ENCODE measurements around the gene ADCK2. TPM values are rescaled to one million over a fixed set of nuclear protein-coding genes. Genes with fewer than 3 reads are reported as not detected.
"Not testable (repeated sequence)": the region's sequence is repeated elsewhere in the genome, so short reads cannot be mapped to it uniquely, and the experiment has no call there.

ADCK2 gene
- total and polyA plus RNA-seq, 2 donors: 10.4 to 17.8 TPM

- 97% methylated on average over 2 of the region's 2 CpGs for WGBS
These were observed 61.4 kb downstream of the ADCK2 start for GRCh38 chr7:140734096-140734495.

GRCh38 chr7:140734729-140735128 is 62.0 kb downstream of the ADCK2 start:
- no peak for DNase-seq (ENCODE audit: low read depth in 6 of 9, low spot score in 9 of 9)
- H3K9me3 ChIP-seq (ENCODE audit: control insufficient read depth in 2 of 2, insufficient read depth in 1 of 2, low read length in 1 of 2): no peaks in the 10 kb centered on the region
- no peak overlapping the region for H3K4me3 ChIP-seq (ENCODE audit: low read length in 2 of 2)
- peaks cover 6 to 21% of the 10 kb centered on the region in 2 donors for H3K36me3 ChIP-seq (ENCODE audit: control insufficient read depth in 2 of 2, insufficient read depth in 2 of 2, low read length in 1 of 2)
- H3K27ac ChIP-seq (ENCODE audit: low read depth in 1 of 2, low read length in 1 of 2): no peak overlapping the region
- WGBS: 98% methylated on average over 2 of the region's 2 CpGs
- H3K4me1 ChIP-seq (ENCODE audit: control insufficient read depth in 2 of 2, insufficient read depth in 2 of 2, low read length in 2 of 2): no peaks in the 10 kb centered on the region
- no peaks in the 10 kb centered on the region for H3K27me3 ChIP-seq (ENCODE audit: control insufficient read depth in 2 of 2, insufficient read depth in 1 of 2, low read length in 1 of 2)

More at GRCh38 chr7:140734096-140734495, 61.4 kb downstream of the ADCK2 start:
- H3K4me3 ChIP-seq (ENCODE audit: low read length in 2 of 2): no peak overlapping the region
- DNase-seq (ENCODE audit: low read depth in 6 of 9, low spot score in 9 of 9): no peak
- H3K27me3 ChIP-seq (ENCODE audit: control insufficient read depth in 2 of 2, insufficient read depth in 1 of 2, low read length in 1 of 2): no peaks in the 10 kb centered on the region
- peaks cover 3 to 15% of the 10 kb centered on the region in 2 donors for H3K36me3 ChIP-seq (ENCODE audit: control insufficient read depth in 2 of 2, insufficient read depth in 2 of 2, low read length in 1 of 2)
- H3K27ac ChIP-seq (ENCODE audit: low read depth in 1 of 2, low read length in 1 of 2): no peak overlapping the region
- H3K9me3 ChIP-seq (ENCODE audit: control insufficient read depth in 2 of 2, insufficient read depth in 1 of 2, low read length in 1 of 2): no peaks in the 10 kb centered on the region
- H3K4me1 ChIP-seq (ENCODE audit: control insufficient read depth in 2 of 2, insufficient read depth in 2 of 2, low read length in 2 of 2): no peaks in the 10 kb centered on the region

- Histone ChIP-seq H3K4me3 (ENCODE audit: low read length in 2 of 2) (no peak overlapping the region), H3K27me3 (ENCODE audit: control insufficient read depth in 2 of 2, insufficient read depth in 1 of 2, low read length in 1 of 2) (no peaks in the 10 kb centered on the region), H3K9me3 (ENCODE audit: control insufficient read depth in 2 of 2, insufficient read depth in 1 of 2, low read length in 1 of 2) (no peaks in the 10 kb centered on the region), H3K4me1 (ENCODE audit: control insufficient read depth in 2 of 2, insufficient read depth in 2 of 2, low read length in 2 of 2) (no peaks in the 10 kb centered on the region), H3K27ac (ENCODE audit: low read depth in 1 of 2, low read length in 1 of 2) (no peak overlapping the region), H3K36me3 (ENCODE audit: control insufficient read depth in 2 of 2, insufficient read depth in 2 of 2, low read length in 1 of 2) (peaks cover 6 to 25% of the 10 kb centered on the region in 2 donors)
- no peak for DNase-seq (ENCODE audit: low read depth in 6 of 9, low spot score in 9 of 9)
These were observed 65.5 kb downstream of the ADCK2 start for GRCh38 chr7:140738280-140738679.

- not testable (repeated sequence) for H3K27ac ChIP-seq (ENCODE audit: low read depth in 1 of 2, low read length in 1 of 2); H3K4me3 ChIP-seq (ENCODE audit: low read length in 2 of 2); DNase-seq (ENCODE audit: low read depth in 6 of 9, low spot score in 9 of 9); H3K4me1 ChIP-seq (ENCODE audit: control insufficient read depth in 2 of 2, insufficient read depth in 2 of 2, low read length in 2 of 2); H3K9me3 ChIP-seq (ENCODE audit: control insufficient read depth in 2 of 2, insufficient read depth in 1 of 2, low read length in 1 of 2); H3K27me3 ChIP-seq (ENCODE audit: control insufficient read depth in 2 of 2, insufficient read depth in 1 of 2, low read length in 1 of 2)
- WGBS: 95% methylated on average over 2 of the region's 4 CpGs
- peaks cover 6 to 28% of the 10 kb centered on the region in 2 donors for H3K36me3 ChIP-seq (ENCODE audit: control insufficient read depth in 2 of 2, insufficient read depth in 2 of 2, low read length in 1 of 2)
These were observed 70.5 kb downstream of the ADCK2 start for GRCh38 chr7:140743255-140743654.

GRCh38 chr7:140744005-140744404 is 71.3 kb downstream of the ADCK2 start:
- Histone ChIP-seq H3K27me3 (ENCODE audit: control insufficient read depth in 2 of 2, insufficient read depth in 1 of 2, low read length in 1 of 2) (no peaks in the 10 kb centered on the region), H3K4me1 (ENCODE audit: control insufficient read depth in 2 of 2, insufficient read depth in 2 of 2, low read length in 2 of 2) (no peaks in the 10 kb centered on the region), H3K4me3 (ENCODE audit: low read length in 2 of 2) (no peak overlapping the region), H3K27ac (ENCODE audit: low read depth in 1 of 2, low read length in 1 of 2) (no peak overlapping the region), H3K9me3 (ENCODE audit: control insufficient read depth in 2 of 2, insufficient read depth in 1 of 2, low read length in 1 of 2) (no peaks in the 10 kb centered on the region), H3K36me3 (ENCODE audit: control insufficient read depth in 2 of 2, insufficient read depth in 2 of 2, low read length in 1 of 2) (peaks cover 6 to 25% of the 10 kb centered on the region in 2 donors)
- over 99% methylated on average over 2 of the region's 2 CpGs for WGBS
- no peak for DNase-seq (ENCODE audit: low read depth in 6 of 9, low spot score in 9 of 9)

Other genes starting within 250 kb of the ADCK2 start
- 54.4 TPM for gene MKRN1, start 193.4 kb upstream of the ADCK2 start, total RNA-seq
- 64.8 TPM for gene MKRN1, start 193.4 kb upstream of the ADCK2 start, polyA plus RNA-seq
- gene DENND2A, start 32.1 kb upstream of the ADCK2 start, total RNA-seq: 1.0 TPM
- 0.80 TPM for gene DENND2A, start 32.1 kb upstream of the ADCK2 start, polyA plus RNA-seq
- 254 TPM for gene NDUFB2, start 23.8 kb downstream of the ADCK2 start, total RNA-seq
- gene NDUFB2, start 23.8 kb downstream of the ADCK2 start, polyA plus RNA-seq: 209 TPM

Data from thymus (tissue), 11 donors.